Vagina (tissue), 2 donors: ENCODE data around the gene MPI. TPM values are rescaled to one million over a fixed set of nuclear protein-coding genes. Genes with fewer than 3 reads are reported as not detected.
A peak's percentile ranks its signal among the peaks of the same experiment; 100 is the strongest.

ENCODE experiments used
- DNase-seq, 2 donors: peaks; one replicate each; pipeline ENCODE4 v3.0.0-alpha.2; 2017; ENCODE audit errors: extremely low spot score in 2 of 2
- H3K27ac ChIP-seq: fragments of 200-600 bp; sonication (generic); one replicate; pipeline ENCODE4 v1.5.1; 2019
- H3K27me3 ChIP-seq: fragments of 200-600 bp; sonication (generic); one replicate; pipeline ENCODE4 v1.5.1; 2019
- H3K36me3 ChIP-seq, 2 donors: fragments of 200-600 bp; sonication (generic); one replicate each; pipeline ENCODE4 v1.5.1; 2017 to 2019
- H3K4me1 ChIP-seq: fragments of 200-600 bp; sonication (generic); one replicate; pipeline ENCODE4 v1.5.1; 2019
- H3K4me3 ChIP-seq, 2 donors: fragments of 200-600 bp; sonication (generic); 1 replicate in 1 of 2; 2 replicates in 1 of 2; pipeline ENCODE4 v1.5.1; 2016 to 2019
- H3K9me3 ChIP-seq: fragments of 200-600 bp; sonication (generic); one replicate; pipeline ENCODE4 v1.5.1; 2019
- POLR2A ChIP-seq, 2 donors: fragments of 450-650 bp; IDR thresholded peaks; one replicate each; pipeline ENCODE4 v1.6.1; 2017; ENCODE audit warnings: antibody characterized with exemption in 2 of 2, mild to moderate bottlenecking in 2 of 2, moderate library complexity in 2 of 2
- POLR2AphosphoS5 ChIP-seq, 2 donors: sonication (generic); formaldehyde crosslinking; IDR thresholded peaks; one replicate each; pipeline ENCODE4 v1.9.0; 2017; ENCODE audit warnings: antibody characterized with exemption in 2 of 2, mild to moderate bottlenecking in 2 of 2, low read depth in 1 of 2; ENCODE audit not compliant: insufficient read depth in 1 of 2
- intact Hi-C: fragments of 100-400 bp; cut with DNase I; formaldehyde crosslinking; loops from one replicate; pipeline ENCODE4 v1.15.1; 2023
- microRNA-seq: library from miRNA; unstranded; fragments of <30 nt; microRNA quantifications from one replicate; pipeline ENCODE4, GENCODE V29; 2017; ENCODE audit warnings: borderline number of aligned reads, borderline replicate concordance
- small RNA-seq: library from RNA; depleted of rRNA; stranded (forward); fragments of <200 nt; gene quantifications from one replicate; pipeline ENCODE3, GENCODE V24; 2016
- total RNA-seq: library from RNA; depleted of rRNA; stranded (reverse); fragments of >200 nt; gene quantifications from one replicate; pipeline ENCODE4 v1.2.3, GENCODE V29; 2016
- TF ChIP-seq, protein P1 (sequence below), 3 experiments: fragments of 450-650 bp in 2 of 3; fragments of 200-600 bp in 1 of 3; sonication (generic) in 1 of 3; IDR thresholded peaks; one replicate each; pipeline ENCODE4 v1.5.1; 2017 to 2019; ENCODE audit warnings: antibody characterized with exemption in 3 of 3, mild to moderate bottlenecking in 2 of 3, moderate library complexity in 2 of 3

MPI gene
- total RNA-seq, 1 donor from 2014 or later, result 43.2 TPM

GRCh38 chr15:74950078-74950908 is 60.5 kb downstream of the MPI start:
- Histone ChIP-seq H3K9me3 (no peaks in the 10 kb centered on the region), H3K36me3 (no peaks in the 10 kb centered on the region), H3K4me1 (peaks cover 17% of the 10 kb centered on the region), H3K27me3 (no peaks in the 10 kb centered on the region), H3K27ac (no peak overlapping the region), H3K4me3 (no peak overlapping the region)
- TF ChIP-seq POLR2A (IDR thresholded peaks at IDR 0.05) (no peak), POLR2AphosphoS5 (IDR thresholded peaks at IDR 0.05; ENCODE audit: insufficient read depth in 1 of 2, low read depth in 1 of 2) (peak in 1 of 2 donors; percentile 46)
- TF ChIP-seq, protein P1, sequence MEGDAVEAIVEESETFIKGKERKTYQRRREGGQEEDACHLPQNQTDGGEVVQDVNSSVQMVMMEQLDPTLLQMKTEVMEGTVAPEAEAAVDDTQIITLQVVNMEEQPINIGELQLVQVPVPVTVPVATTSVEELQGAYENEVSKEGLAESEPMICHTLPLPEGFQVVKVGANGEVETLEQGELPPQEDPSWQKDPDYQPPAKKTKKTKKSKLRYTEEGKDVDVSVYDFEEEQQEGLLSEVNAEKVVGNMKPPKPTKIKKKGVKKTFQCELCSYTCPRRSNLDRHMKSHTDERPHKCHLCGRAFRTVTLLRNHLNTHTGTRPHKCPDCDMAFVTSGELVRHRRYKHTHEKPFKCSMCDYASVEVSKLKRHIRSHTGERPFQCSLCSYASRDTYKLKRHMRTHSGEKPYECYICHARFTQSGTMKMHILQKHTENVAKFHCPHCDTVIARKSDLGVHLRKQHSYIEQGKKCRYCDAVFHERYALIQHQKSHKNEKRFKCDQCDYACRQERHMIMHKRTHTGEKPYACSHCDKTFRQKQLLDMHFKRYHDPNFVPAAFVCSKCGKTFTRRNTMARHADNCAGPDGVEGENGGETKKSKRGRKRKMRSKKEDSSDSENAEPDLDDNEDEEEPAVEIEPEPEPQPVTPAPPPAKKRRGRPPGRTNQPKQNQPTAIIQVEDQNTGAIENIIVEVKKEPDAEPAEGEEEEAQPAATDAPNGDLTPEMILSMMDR (IDR thresholded peaks at IDR 0.05), result peak; percentile 70 to 98 (median 95)
- no peak for DNase-seq
- intact Hi-C loops, result no loop called here

- no peak for DNase-seq
- H3K9me3 ChIP-seq, result no peaks in the 10 kb centered on the region
- TF ChIP-seq POLR2AphosphoS5 (IDR thresholded peaks at IDR 0.05; ENCODE audit: insufficient read depth in 1 of 2, low read depth in 1 of 2) (no peak), POLR2A (IDR thresholded peaks at IDR 0.05) (no peak)
- TF ChIP-seq, protein P1 (IDR thresholded peaks at IDR 0.05), result no peak
- H3K27me3 ChIP-seq, result no peaks in the 10 kb centered on the region
- no peaks in the 10 kb centered on the region for H3K36me3 ChIP-seq
- H3K4me3 ChIP-seq, result no peak overlapping the region
- H3K4me1 ChIP-seq, result peaks cover 25% of the 10 kb centered on the region
- no peak overlapping the region for H3K27ac ChIP-seq
- intact Hi-C loops, result no loop called here
These were observed 61.2 kb downstream of the MPI start for GRCh38 chr15:74951006-74951405.

Small RNAs within 50 kb of the gene (microRNA-seq; reads per million reads assigned to microRNA genes)
- gene MIR6882, result not detected

Small RNAs within 50 kb of the gene (small RNA-seq; reads per million reads assigned to genes)
- gene MIR6882, result not detected

Other genes starting within 250 kb of the MPI start
- 23.8 TPM for gene EDC3, start 194.0 kb upstream of the MPI start, total RNA-seq
- 1.5 TPM for gene CYP1A1, start 164.5 kb upstream of the MPI start, total RNA-seq
- gene CYP1A2, start 141.2 kb upstream of the MPI start, total RNA-seq, result not detected
- gene CSK, start 108.0 kb upstream of the MPI start, total RNA-seq, result 26.3 TPM
- not detected for gene LMAN1L, start 77.2 kb upstream of the MPI start, total RNA-seq
- gene CPLX3, start 63.4 kb upstream of the MPI start, total RNA-seq, result not detected
- 75.9 TPM for gene ULK3, start 46.9 kb upstream of the MPI start, total RNA-seq
- 56.7 TPM for gene SCAMP2, start 16.7 kb upstream of the MPI start, total RNA-seq
- gene FAM219B, start 16.8 kb downstream of the MPI start, total RNA-seq, result 51.6 TPM
- 123 TPM for gene COX5A, start 48.0 kb downstream of the MPI start, total RNA-seq
- 11.3 TPM for gene RPP25, start 66.7 kb downstream of the MPI start, total RNA-seq
- 6.6 TPM for gene SCAMP5, start 105.5 kb downstream of the MPI start, total RNA-seq
- 23.8 TPM for gene PPCDC, start 133.5 kb downstream of the MPI start, total RNA-seq